Retinal pigment epithelial cell (primary cell): ENCODE data around the gene ITGBL1.

Experiments used
- DNase-seq: peaks from one replicate; pipeline ENCODE4 v3.0.0-alpha.2; 2010; ENCODE audit warnings: low read depth
- H3K4me3 ChIP-seq: 2 replicates; pipeline ENCODE4 v1.5.1; 2011; ENCODE audit warnings: mild to moderate bottlenecking, low read length, control low read depth, moderate library complexity
- TF ChIP-seq, protein P1 (sequence below): conservative IDR thresholded peaks from 2 replicates; pipeline ENCODE4 v1.5.1; 2011; ENCODE audit warnings: low read depth, low read length, control low read depth, inconsistent platforms

ITGBL1 gene, protein sequence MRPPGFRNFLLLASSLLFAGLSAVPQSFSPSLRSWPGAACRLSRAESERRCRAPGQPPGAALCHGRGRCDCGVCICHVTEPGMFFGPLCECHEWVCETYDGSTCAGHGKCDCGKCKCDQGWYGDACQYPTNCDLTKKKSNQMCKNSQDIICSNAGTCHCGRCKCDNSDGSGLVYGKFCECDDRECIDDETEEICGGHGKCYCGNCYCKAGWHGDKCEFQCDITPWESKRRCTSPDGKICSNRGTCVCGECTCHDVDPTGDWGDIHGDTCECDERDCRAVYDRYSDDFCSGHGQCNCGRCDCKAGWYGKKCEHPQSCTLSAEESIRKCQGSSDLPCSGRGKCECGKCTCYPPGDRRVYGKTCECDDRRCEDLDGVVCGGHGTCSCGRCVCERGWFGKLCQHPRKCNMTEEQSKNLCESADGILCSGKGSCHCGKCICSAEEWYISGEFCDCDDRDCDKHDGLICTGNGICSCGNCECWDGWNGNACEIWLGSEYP

DNA sequence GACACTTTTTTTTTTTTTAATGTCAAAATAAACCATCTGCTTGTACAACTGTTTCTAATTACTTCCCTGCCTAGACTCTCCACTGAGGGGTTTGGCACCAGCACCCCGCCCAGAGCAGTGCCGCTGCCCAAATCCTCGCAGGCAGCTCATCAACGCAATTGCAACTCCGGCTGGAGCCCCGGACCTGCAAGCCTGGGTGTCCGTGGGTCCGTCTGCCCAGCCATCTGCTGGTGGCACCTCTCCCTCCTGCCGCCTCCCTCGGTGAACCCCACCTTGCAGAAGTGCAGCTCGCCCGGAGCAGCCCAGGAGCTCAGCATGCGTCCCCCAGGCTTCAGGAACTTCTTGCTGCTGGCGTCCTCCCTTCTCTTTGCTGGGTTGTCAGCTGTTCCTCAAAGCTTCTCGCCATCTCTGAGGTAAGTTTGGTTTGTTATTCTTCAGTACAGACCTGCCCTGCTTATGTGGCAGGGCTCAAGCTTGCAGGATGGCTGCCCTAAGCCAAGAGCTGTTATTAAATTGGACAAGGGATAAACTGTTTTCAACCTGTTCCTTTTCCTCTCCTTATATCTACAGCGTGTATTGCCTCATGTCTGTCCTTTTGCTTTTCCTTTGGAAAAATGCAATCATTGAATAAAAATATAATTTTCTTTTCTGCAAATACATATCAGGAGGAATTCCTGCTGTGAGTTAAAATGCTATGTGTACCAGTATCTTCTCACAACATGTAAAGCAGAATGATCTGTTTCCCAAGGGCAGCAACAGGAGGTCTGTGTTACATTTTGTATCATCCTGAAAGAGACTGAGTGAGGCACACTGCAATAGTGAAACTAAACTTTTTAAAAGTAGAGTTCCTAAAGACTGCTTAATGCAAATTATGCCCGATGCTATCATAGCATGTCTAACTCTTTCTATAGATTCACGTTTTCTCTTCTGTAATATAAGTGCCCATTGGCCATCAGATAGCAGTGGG lies at the start of gene ITGBL1:
Gene ITGBL1, plus strand, starts transcription at position 157 of the 967 bp plus-strand sequence. Its CDS starts 159 bp downstream, at position 316.
- DNase-seq = no peak
- H3K4me3 ChIP-seq = peak within 1 kb of the TSS; percentile 30
- TF ChIP-seq, protein P1, sequence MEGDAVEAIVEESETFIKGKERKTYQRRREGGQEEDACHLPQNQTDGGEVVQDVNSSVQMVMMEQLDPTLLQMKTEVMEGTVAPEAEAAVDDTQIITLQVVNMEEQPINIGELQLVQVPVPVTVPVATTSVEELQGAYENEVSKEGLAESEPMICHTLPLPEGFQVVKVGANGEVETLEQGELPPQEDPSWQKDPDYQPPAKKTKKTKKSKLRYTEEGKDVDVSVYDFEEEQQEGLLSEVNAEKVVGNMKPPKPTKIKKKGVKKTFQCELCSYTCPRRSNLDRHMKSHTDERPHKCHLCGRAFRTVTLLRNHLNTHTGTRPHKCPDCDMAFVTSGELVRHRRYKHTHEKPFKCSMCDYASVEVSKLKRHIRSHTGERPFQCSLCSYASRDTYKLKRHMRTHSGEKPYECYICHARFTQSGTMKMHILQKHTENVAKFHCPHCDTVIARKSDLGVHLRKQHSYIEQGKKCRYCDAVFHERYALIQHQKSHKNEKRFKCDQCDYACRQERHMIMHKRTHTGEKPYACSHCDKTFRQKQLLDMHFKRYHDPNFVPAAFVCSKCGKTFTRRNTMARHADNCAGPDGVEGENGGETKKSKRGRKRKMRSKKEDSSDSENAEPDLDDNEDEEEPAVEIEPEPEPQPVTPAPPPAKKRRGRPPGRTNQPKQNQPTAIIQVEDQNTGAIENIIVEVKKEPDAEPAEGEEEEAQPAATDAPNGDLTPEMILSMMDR = no peak

DNA sequence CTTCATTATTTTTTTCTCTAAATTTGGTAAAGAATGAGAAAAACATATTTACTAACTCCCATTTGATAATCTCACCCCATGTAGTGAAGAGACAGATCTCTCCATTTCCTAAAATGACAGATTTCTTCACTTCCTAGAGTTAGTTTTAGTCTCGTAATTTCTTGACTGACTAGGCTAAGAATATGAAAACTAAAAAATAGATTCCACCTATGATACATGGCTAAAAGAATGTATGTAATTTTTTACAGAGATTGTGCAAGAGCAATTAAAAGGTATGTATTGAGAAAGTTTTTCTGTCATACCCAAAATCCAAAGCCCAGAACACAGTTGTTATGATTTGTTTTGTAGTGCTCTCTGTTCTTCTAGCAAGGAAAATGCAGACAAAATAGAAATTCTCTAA lies 45.7 kb upstream of the ITGBL1 start:
- no peak overlapping the region for H3K4me3 ChIP-seq
- DNase-seq = no peak
- TF ChIP-seq, protein P1 = no peak

DNA sequence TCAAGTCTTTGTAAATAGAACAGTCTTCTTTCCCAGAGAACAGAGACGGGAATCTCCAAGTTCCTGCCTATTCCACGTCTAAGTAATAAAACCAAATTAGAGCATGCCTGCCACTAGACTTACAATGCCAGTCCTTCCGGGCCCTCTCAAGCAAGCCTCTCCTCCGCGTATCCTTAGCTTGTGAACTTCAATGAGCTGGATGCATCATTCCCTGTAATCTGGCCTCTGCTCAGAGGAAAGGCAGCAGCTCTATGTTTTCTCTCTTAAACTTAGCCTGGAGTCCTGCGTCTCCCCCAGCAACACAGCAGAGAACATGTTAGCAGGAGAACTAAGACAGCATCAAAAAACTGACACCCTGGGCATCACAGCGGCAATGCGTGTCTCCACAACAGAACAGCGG lies 44.3 kb upstream of the ITGBL1 start:
- TF ChIP-seq, protein P1 = no peak
- no peak overlapping the region for H3K4me3 ChIP-seq
- DNase-seq = no peak

DNA sequence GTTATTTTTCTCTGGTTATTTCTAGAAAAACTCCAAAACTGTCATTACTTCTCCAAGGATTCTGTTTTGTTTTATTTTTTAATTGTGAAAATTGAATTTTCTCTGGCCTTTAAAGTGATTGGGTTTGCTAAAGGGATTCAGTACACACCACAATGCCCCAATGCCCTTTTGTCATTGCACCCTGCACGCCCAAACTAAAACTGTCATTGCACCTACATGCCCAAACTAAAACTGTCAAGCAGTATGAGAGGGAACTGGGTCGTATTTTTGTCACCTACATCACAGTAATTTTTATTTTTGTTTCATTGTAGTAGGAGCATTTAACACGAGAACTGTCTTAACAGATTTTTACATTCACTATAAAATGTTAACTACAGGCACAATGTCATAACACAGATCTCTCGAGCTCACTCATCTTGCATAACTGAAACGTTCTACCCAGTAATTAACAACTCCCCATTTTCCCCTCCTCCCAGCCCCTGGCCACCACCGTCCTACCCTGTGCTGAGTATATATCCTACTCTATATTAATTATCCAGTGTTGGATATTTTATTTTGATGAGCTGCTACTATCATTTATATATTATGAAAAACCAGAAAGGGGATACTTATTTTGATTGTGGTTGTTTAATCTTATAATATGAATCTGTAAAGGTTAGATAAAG lies 43.4 kb upstream of the ITGBL1 start:
- TF ChIP-seq, protein P1 = no peak
- H3K4me3 ChIP-seq = no peak overlapping the region
- no peak for DNase-seq

DNA sequence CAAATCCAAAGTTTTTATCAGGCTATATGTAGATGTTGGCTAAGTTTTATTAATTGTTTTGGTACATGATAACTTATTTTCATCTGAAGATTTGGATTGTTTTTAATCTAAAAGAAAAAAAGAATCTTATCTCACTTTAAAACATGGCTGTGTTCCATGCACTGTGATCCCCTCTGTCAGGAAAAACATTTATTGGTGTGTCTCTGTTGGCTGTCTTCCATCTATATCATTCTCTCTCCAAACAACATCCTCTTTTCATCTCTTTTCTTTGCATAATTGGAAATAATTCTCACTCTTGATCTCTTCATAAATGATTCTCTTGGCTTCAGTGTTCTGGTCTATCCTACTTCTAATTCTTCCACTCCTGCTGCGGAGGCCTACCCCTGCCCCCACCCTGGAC lies 40.4 kb upstream of the ITGBL1 start:
- TF ChIP-seq, protein P1 = no peak
- H3K4me3 ChIP-seq = no peak overlapping the region
- DNase-seq = no peak

DNA sequence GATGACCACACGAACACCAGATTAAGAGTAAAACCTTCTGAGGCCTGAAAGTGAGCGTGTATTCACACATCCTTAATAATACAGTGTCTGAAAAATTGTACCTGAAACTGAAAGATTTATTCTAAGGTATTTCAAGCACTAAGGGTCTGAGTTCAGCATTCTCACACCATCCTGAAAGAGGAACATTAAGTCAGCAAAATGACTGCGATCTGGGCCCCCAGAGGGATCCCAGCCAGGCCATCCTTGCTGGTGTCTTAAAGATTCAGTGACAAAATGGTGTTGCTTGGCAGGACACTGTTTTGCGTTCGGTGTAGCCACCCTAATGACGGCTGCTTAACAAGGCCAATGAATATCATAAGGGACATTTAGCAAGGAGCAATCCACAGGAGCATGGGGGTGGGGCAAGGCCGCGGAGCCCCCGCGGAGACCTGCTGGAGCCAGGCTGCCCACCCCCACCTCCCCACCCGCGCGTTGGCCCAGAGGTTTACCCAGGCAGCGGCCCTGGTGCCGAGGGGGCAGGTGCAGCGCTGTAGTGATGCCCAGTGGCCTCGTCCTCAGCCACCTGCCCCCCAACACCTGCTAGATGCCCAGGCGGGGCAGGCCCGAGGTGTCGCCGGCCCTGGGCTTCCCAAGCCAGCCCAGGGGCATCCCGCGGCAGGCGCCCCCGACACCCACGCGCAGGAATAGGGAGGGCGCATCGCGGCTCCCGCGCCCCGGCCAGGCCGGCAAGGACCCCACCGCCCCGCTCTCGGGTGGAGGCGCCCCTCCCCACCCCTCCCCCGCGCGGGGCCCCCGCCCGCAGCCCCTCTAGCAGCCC lies 36.9 kb upstream of the ITGBL1 start:
- no peak for DNase-seq
- TF ChIP-seq, protein P1 = no peak
- H3K4me3 ChIP-seq = peak overlapping the region; percentile 72
